Activated naive CD4-positive, alpha-beta T cell treated with anti-CD3 and anti-CD28 coated beads, Interleukin-2, amount 10 ng/mL, durations not matched to agents 7 days and 5 days (primary cell): Measurements from ENCODE around the gene SMLR1.

Experiments used
- CTCF ChIA-PET: fragments of 350-600 bp; sonication (Branson Sonifier 250); formaldehyde crosslinking; loops from one replicate; lab custom pipeline; 2021; ENCODE audit warnings: antibody characterized with exemption; lab: Charles Lee
- DNase-seq: peaks from one replicate; pipeline ENCODE4 v3.0.0-alpha.2; 2020
- H3K27ac Mint-ChIP-seq: one replicate; pipeline ENCODE4 v1.8.0; 2021; ENCODE audit warnings: mild to moderate bottlenecking, moderate library complexity, mixed read lengths
- H3K27me3 Mint-ChIP-seq: one replicate; pipeline ENCODE4 v1.8.0; 2021; ENCODE audit warnings: mild to moderate bottlenecking, mixed read lengths
- H3K36me3 Mint-ChIP-seq: one replicate; pipeline ENCODE4 v1.8.0; 2021; ENCODE audit warnings: mixed read lengths
- H3K4me1 Mint-ChIP-seq: one replicate; pipeline ENCODE4 v1.8.0; 2021; ENCODE audit warnings: mixed read lengths
- H3K4me3 Mint-ChIP-seq: one replicate; pipeline ENCODE4 v1.8.0; 2021; ENCODE audit warnings: mild to moderate bottlenecking, moderate library complexity, mixed read lengths
- H3K9me3 Mint-ChIP-seq: one replicate; pipeline ENCODE4 v1.8.0; 2021; ENCODE audit warnings: mixed read lengths

The SMLR1 gene

GRCh38 chr6:130836055-130836640 is 8.9 kb downstream of the SMLR1 start:
- DNase-seq: no peak
- H3K27me3 Mint-ChIP-seq: no peaks in the 10 kb centered on the region
- no peaks in the 10 kb centered on the region for H3K36me3 Mint-ChIP-seq
- no peaks in the 10 kb centered on the region for H3K9me3 Mint-ChIP-seq
- H3K4me1 Mint-ChIP-seq: no peaks in the 10 kb centered on the region
- CTCF ChIA-PET: interaction anchor here (0.5 to 1.4 kb wide), 2 partner anchors 9 to 510 kb away, joined by 3 to 4 read pairs; partner anchors contain the start of gene SMLR1
- no peak overlapping the region for H3K4me3 Mint-ChIP-seq
- H3K27ac Mint-ChIP-seq: no peak overlapping the region

GRCh38 chr6:130837067-130837466 is 9.9 kb downstream of the SMLR1 start:
- CTCF ChIA-PET: interaction anchor here (1.4 kb wide), 1 partner anchor 10 kb away, joined by 4 read pairs; the partner anchor contains the start of gene SMLR1
- Mint-ChIP-seq H3K36me3 (no peaks in the 10 kb centered on the region), H3K4me1 (no peaks in the 10 kb centered on the region), H3K27me3 (no peaks in the 10 kb centered on the region), H3K4me3 (no peak overlapping the region), H3K27ac (no peak overlapping the region), H3K9me3 (no peaks in the 10 kb centered on the region)
- DNase-seq: no peak

GRCh38 chr6:130838250-130838860 is 11.1 kb downstream of the SMLR1 start:
- Mint-ChIP-seq H3K4me1 (no peaks in the 10 kb centered on the region), H3K9me3 (no peaks in the 10 kb centered on the region), H3K27me3 (no peaks in the 10 kb centered on the region), H3K27ac (no peak overlapping the region), H3K4me3 (no peak overlapping the region), H3K36me3 (no peaks in the 10 kb centered on the region)
- CTCF ChIA-PET: no interaction called here
- DNase-seq: no peak

- Mint-ChIP-seq H3K36me3 (no peaks in the 10 kb centered on the region), H3K27ac (no peak overlapping the region), H3K4me1 (no peaks in the 10 kb centered on the region), H3K9me3 (no peaks in the 10 kb centered on the region), H3K4me3 (no peak overlapping the region), H3K27me3 (no peaks in the 10 kb centered on the region)
- CTCF ChIA-PET: no interaction called here
- DNase-seq: no peak
Measured at GRCh38 chr6:130838951-130839350, 11.7 kb downstream of the SMLR1 start.

- Mint-ChIP-seq H3K27ac (no peak overlapping the region), H3K9me3 (no peaks in the 10 kb centered on the region), H3K36me3 (no peaks in the 10 kb centered on the region), H3K27me3 (no peaks in the 10 kb centered on the region), H3K4me3 (no peak overlapping the region), H3K4me1 (no peaks in the 10 kb centered on the region)
- CTCF ChIA-PET: interaction anchor here (0.7 kb wide), 1 partner anchor 545 kb away, joined by 3 read pairs; no protein-coding TSS in a partner anchor
- no peak for DNase-seq
Measured at GRCh38 chr6:130839379-130839778, 12.2 kb downstream of the SMLR1 start.

GRCh38 chr6:130840050-130840449 is 12.8 kb downstream of the SMLR1 start:
- DNase-seq: no peak

GRCh38 chr6:130841128-130841728 is 14.0 kb downstream of the SMLR1 start:
- H3K27ac Mint-ChIP-seq: no peak overlapping the region
- H3K4me3 Mint-ChIP-seq: no peak overlapping the region
- no peaks in the 10 kb centered on the region for H3K36me3 Mint-ChIP-seq
- no peaks in the 10 kb centered on the region for H3K9me3 Mint-ChIP-seq
- DNase-seq: no peak
- H3K27me3 Mint-ChIP-seq: no peaks in the 10 kb centered on the region
- CTCF ChIA-PET: interaction anchor here (0.6 kb wide), 1 partner anchor 517 kb away, joined by 3 read pairs; no protein-coding TSS in a partner anchor
- H3K4me1 Mint-ChIP-seq: no peaks in the 10 kb centered on the region

More at GRCh38 chr6:130840050-130840449, 12.8 kb downstream of the SMLR1 start:
- no peaks in the 10 kb centered on the region for H3K36me3 Mint-ChIP-seq
- H3K9me3 Mint-ChIP-seq: no peaks in the 10 kb centered on the region
- H3K4me1 Mint-ChIP-seq: no peaks in the 10 kb centered on the region
- no peak overlapping the region for H3K27ac Mint-ChIP-seq
- H3K4me3 Mint-ChIP-seq: no peak overlapping the region
- H3K27me3 Mint-ChIP-seq: no peaks in the 10 kb centered on the region
- CTCF ChIA-PET: interaction anchor here (0.7 kb wide), 1 partner anchor 546 kb away, joined by 3 read pairs; no protein-coding TSS in a partner anchor

GRCh38 chr6:130843575-130844320 is 16.5 kb downstream of the SMLR1 start:
- H3K27ac Mint-ChIP-seq: no peak overlapping the region
- H3K4me3 Mint-ChIP-seq: no peak overlapping the region
- H3K9me3 Mint-ChIP-seq: no peaks in the 10 kb centered on the region
- DNase-seq: no peak
- no peaks in the 10 kb centered on the region for H3K27me3 Mint-ChIP-seq
- H3K4me1 Mint-ChIP-seq: peaks cover 2% of the 10 kb centered on the region
- CTCF ChIA-PET: interaction anchor here (0.8 to 1.7 kb wide), 9 partner anchors 28 to 550 kb away, joined by 3 to 6 read pairs (median 3); no protein-coding TSS in a partner anchor
- no peaks in the 10 kb centered on the region for H3K36me3 Mint-ChIP-seq

GRCh38 chr6:130846501-130846900 is 19.3 kb downstream of the SMLR1 start:
- Mint-ChIP-seq H3K4me1 (peaks cover 8% of the 10 kb centered on the region), H3K27me3 (no peaks in the 10 kb centered on the region), H3K4me3 (no peak overlapping the region), H3K9me3 (no peaks in the 10 kb centered on the region), H3K27ac (no peak overlapping the region), H3K36me3 (no peaks in the 10 kb centered on the region)
- CTCF ChIA-PET: interaction anchor here (1.2 kb wide), 1 partner anchor 148 kb away, joined by 4 read pairs; no protein-coding TSS in a partner anchor
- DNase-seq: no peak

GRCh38 chr6:130847001-130847910 is 20.1 kb downstream of the SMLR1 start:
- Mint-ChIP-seq H3K9me3 (no peaks in the 10 kb centered on the region), H3K27me3 (no peaks in the 10 kb centered on the region), H3K36me3 (no peaks in the 10 kb centered on the region), H3K4me1 (peaks cover 8% of the 10 kb centered on the region), H3K4me3 (no peak overlapping the region), H3K27ac (no peak overlapping the region)
- CTCF ChIA-PET: no interaction called here
- DNase-seq: no peak

GRCh38 chr6:130848945-130849344 is 21.7 kb downstream of the SMLR1 start:
- H3K4me3 Mint-ChIP-seq: no peak overlapping the region
- H3K27ac Mint-ChIP-seq: no peak overlapping the region
- H3K4me1 Mint-ChIP-seq: peaks cover 8% of the 10 kb centered on the region
- CTCF ChIA-PET: no interaction called here
- peak; percentile 68 for DNase-seq
- H3K27me3 Mint-ChIP-seq: peaks cover 3% of the 10 kb centered on the region
- H3K36me3 Mint-ChIP-seq: no peaks in the 10 kb centered on the region
- H3K9me3 Mint-ChIP-seq: no peaks in the 10 kb centered on the region

GRCh38 chr6:130849594-130849993 is 22.4 kb downstream of the SMLR1 start:
- Mint-ChIP-seq H3K27ac (no peak overlapping the region), H3K36me3 (no peaks in the 10 kb centered on the region), H3K4me1 (peaks cover 8% of the 10 kb centered on the region), H3K4me3 (no peak overlapping the region), H3K9me3 (no peaks in the 10 kb centered on the region), H3K27me3 (peaks cover 3% of the 10 kb centered on the region)
- no peak for DNase-seq
- CTCF ChIA-PET: no interaction called here

- no peak overlapping the region for H3K27ac Mint-ChIP-seq
- no peak for DNase-seq
- CTCF ChIA-PET: interaction anchor here (0.5 to 1.8 kb wide), 3 partner anchors 20 to 381 kb away, joined by 3 read pairs; no protein-coding TSS in a partner anchor
- H3K36me3 Mint-ChIP-seq: no peaks in the 10 kb centered on the region
- no peak overlapping the region for H3K4me3 Mint-ChIP-seq
- H3K4me1 Mint-ChIP-seq: peaks cover 8% of the 10 kb centered on the region
- H3K9me3 Mint-ChIP-seq: no peaks in the 10 kb centered on the region
- peaks cover 3% of the 10 kb centered on the region for H3K27me3 Mint-ChIP-seq
Measured at GRCh38 chr6:130851026-130851425, 23.8 kb downstream of the SMLR1 start.
